ENCODE measurements around the gene PNLDC1. TPM values are rescaled to one million over a fixed set of nuclear protein-coding genes. Genes with fewer than 3 reads are reported as not detected.
A peak's percentile ranks its signal among the peaks of the same experiment; 100 is the strongest.

PNLDC1 gene
- total and polyA plus RNA-seq, 11 donors: 0.04 to 0.67 (median 0.20) TPM; not detected in 6

DNA sequence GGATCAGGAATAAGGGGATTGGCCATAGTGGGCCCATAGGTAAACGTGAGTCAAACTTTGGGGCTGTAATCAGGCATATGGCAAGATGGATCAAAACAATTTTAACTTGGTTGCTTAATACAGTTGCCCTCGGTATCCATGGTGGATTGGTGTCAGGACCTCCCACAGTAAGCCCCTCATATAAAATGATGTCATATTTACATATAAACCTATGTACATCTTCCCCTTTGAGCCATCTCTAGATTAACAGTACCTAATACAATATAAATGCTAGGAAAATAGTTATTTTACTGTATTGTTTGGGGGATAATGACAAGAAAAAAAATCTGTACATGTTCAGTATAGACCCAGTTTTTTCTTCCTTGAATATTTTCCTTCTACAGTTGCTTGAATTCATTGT, 45.7 kb upstream of the PNLDC1 start:
- Histone ChIP-seq H3K27me3 (no peaks in the 10 kb centered on the region), H3K36me3 (peaks cover 0 to 96% (median 92%) of the 10 kb centered on the region in 9 donors), H3K9me3 (no peaks in the 10 kb centered on the region), H3K27ac (no peak overlapping the region), H3K4me1 (no peaks in the 10 kb centered on the region), H3K4me3 (no peak overlapping the region)
- 82 to 94% (median 86%) methylated on average over 2 of the region's 2 CpGs for WGBS, 4 donors
- TF ChIP-seq, protein P1, sequence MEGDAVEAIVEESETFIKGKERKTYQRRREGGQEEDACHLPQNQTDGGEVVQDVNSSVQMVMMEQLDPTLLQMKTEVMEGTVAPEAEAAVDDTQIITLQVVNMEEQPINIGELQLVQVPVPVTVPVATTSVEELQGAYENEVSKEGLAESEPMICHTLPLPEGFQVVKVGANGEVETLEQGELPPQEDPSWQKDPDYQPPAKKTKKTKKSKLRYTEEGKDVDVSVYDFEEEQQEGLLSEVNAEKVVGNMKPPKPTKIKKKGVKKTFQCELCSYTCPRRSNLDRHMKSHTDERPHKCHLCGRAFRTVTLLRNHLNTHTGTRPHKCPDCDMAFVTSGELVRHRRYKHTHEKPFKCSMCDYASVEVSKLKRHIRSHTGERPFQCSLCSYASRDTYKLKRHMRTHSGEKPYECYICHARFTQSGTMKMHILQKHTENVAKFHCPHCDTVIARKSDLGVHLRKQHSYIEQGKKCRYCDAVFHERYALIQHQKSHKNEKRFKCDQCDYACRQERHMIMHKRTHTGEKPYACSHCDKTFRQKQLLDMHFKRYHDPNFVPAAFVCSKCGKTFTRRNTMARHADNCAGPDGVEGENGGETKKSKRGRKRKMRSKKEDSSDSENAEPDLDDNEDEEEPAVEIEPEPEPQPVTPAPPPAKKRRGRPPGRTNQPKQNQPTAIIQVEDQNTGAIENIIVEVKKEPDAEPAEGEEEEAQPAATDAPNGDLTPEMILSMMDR (IDR thresholded peaks at IDR 0.05): no peak
- TF ChIP-seq POLR2A (IDR thresholded peaks at IDR 0.05): no peak
- no peak for DNase-seq
- intact Hi-C loops (cut with DNase I): no loop called here
- ATAC-seq: no peak

DNA sequence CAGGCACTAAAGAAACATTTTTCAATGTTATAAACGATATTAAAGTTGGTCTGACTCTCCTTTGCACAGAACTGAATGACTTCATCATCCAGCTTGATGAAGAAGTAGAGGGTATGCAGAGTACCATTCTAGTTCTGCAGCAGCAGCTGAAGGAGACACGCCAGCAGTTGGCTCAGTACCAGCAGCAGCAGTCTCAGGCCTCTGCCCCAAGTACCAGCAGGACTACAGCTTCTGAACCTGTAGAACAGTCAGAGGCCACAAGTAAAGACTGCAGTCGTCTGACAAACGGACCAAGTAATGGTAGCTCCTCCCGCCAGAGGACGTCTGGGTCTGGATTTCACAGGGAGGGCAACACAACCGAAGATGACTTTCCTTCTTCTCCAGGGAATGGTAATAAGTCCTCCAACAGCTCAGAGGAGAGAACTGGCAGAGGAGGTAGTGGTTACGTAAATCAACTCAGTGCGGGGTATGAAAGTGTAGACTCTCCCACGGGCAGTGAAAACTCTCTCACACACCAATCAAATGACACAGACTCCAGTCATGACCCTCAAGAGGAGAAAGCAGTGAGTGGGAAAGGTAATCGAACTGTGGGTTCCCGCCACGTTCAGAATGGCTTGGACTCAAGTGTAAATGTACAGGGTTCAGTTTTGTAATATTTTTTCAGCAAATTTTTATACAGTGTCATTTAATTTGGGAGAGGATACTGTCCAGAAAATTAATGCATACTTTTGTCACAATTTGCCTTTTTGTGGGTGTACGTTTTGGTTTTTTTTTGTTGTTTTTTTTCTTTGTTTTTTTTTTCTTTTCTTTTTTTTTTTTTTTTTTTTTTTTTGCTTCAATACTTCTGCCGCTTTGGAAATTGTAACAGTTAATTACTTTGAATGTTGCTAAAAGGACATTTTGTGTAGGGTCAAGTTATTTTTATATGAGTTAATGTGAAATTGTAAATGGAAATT, 44.8 kb upstream of the PNLDC1 start:
- H3K27ac ChIP-seq: no peak overlapping the region
- 68 to 73% (median 71%) methylated on average over 15 of the region's 15 CpGs for WGBS, 4 donors

DNA sequence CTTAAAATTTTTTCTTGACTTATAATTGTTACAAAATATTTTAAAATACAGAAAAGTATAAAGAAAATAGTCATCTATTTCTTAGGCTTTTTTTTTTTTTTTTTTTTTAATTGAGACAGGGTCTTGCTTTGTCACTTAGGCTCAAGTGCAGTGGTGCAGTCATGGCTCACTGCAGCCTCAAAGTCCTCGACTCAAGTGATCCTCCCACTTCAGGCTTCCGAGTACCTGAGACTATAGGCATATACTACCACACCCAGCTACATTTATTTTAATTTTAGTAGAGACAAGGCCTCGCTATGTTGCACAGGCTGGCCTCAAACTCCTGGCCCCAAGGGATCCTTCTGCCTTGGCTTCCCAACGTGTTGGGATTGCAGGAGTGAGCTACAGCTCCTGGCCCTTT, 43.6 kb upstream of the PNLDC1 start:
- H3K9me3 ChIP-seq: no peaks in the 10 kb centered on the region
- 79 to 85% (median 82%) methylated on average over 4 of the region's 4 CpGs for WGBS, 4 donors
- intact Hi-C loops (cut with DNase I): no loop called here
- no peak overlapping the region for H3K4me3 ChIP-seq
- no peak overlapping the region for H3K27ac ChIP-seq
- no peaks in the 10 kb centered on the region for H3K27me3 ChIP-seq
- ATAC-seq (no peak), DNase-seq (no peak)
- TF ChIP-seq POLR2A (IDR thresholded peaks at IDR 0.05): no peak
- TF ChIP-seq, protein P1 (IDR thresholded peaks at IDR 0.05): no peak
- peaks cover 0 to 19% (median 8%) of the 10 kb centered on the region in 12 donors for H3K4me1 ChIP-seq
- peaks cover 0 to 76% (median 71%) of the 10 kb centered on the region in 9 donors for H3K36me3 ChIP-seq

More for the DNA sequence above, 44.8 kb upstream of the PNLDC1 start:
- peak in 1 of 5 donors; percentile 40 for DNase-seq
- no peaks in the 10 kb centered on the region for H3K27me3 ChIP-seq
- H3K4me1 ChIP-seq: peaks cover 0 to 6% (median 0%) of the 10 kb centered on the region in 12 donors
- peaks cover 0 to 88% (median 84%) of the 10 kb centered on the region in 9 donors for H3K36me3 ChIP-seq
- peak in 2 of 4 donors; percentile 42 to 44 for ATAC-seq
- H3K4me3 ChIP-seq: no peak overlapping the region
- H3K9me3 ChIP-seq: no peaks in the 10 kb centered on the region
- intact Hi-C loops (cut with DNase I): no loop called here
- TF ChIP-seq, protein P1 (IDR thresholded peaks at IDR 0.05): no peak
- no peak for TF ChIP-seq POLR2A (IDR thresholded peaks at IDR 0.05)

Data from heart left ventricle (tissue), 16 donors.